Heart right ventricle (tissue), 16 donors: ENCODE results near the gene BUD23. TPM values are rescaled to one million over a fixed set of nuclear protein-coding genes. Genes with fewer than 3 reads are reported as not detected.

ENCODE experiments used
- ATAC-seq, 8 donors: fragments of 200-7000 bp; cut with Tn5 transposase; one replicate each; pipeline ENCODE4 v1.9.1; 2020; ENCODE audit warnings: mild to moderate bottlenecking in 8 of 8, moderate library complexity in 8 of 8, moderate number of reproducible peaks in 1 of 8
- DNase-seq, 2 donors: peaks; one replicate each; pipeline ENCODE4 v3.0.0-alpha.2; 2020
- H3K27ac ChIP-seq, 10 donors: fragments of 200-600 bp; sonication (generic) in 2 of 10; one replicate each; pipeline versions ENCODE4 v1.5.0 to v1.8.0; 2020 to 2022; ENCODE audit warnings: mild to moderate bottlenecking in 3 of 10
- H3K27me3 ChIP-seq, 7 donors: fragments of 200-600 bp; one replicate each; pipeline ENCODE4 v1.8.0; 2021 to 2022; ENCODE audit warnings: mild to moderate bottlenecking in 2 of 7
- H3K36me3 ChIP-seq, 9 donors: fragments of 200-600 bp; sonication (generic) in 1 of 9; one replicate each; pipeline versions ENCODE4 v1.5.0 to v1.8.0; 2020 to 2022; ENCODE audit warnings: mild to moderate bottlenecking in 2 of 9
- H3K4me1 ChIP-seq, 9 donors: fragments of 200-600 bp; sonication (generic) in 1 of 9; one replicate each; pipeline versions ENCODE4 v1.5.0 to v1.8.0; 2020 to 2022; ENCODE audit warnings: mild to moderate bottlenecking in 4 of 9
- H3K4me3 ChIP-seq, 10 donors: fragments of 200-600 bp; sonication (generic) in 2 of 10; one replicate each; pipeline versions ENCODE4 v1.5.0 to v1.8.0; 2020 to 2022; ENCODE audit warnings: mild to moderate bottlenecking in 7 of 10, moderate library complexity in 2 of 10
- H3K9me3 ChIP-seq, 11 donors: fragments of 200-600 bp in 10 of 11; sonication (generic) in 2 of 11; one replicate each; pipeline versions ENCODE4 v1.5.0 to v1.8.0; 2013 to 2022; ENCODE audit warnings: mild to moderate bottlenecking in 2 of 11, control low read depth in 1 of 11, moderate library complexity in 1 of 11
- CTCF ChIP-seq, 9 donors: fragments of 200-600 bp; sonication (generic) in 2 of 9; IDR thresholded peaks; one replicate each; pipeline versions ENCODE4 v1.5.0 to v1.8.0; 2021 to 2022; ENCODE audit warnings: antibody characterized with exemption in 9 of 9, mild to moderate bottlenecking in 5 of 9, moderate library complexity in 1 of 9
- WGBS, 2 donors: extraction: QIAGEN DNeasy Blood & Tissue Kit; methylation state at CpG; one replicate each; pipeline ENCODE4 v1.1.7; 2013; ENCODE audit warnings: inconsistent platforms in 1 of 2; 5-methylcytosine and 5-hydroxymethylcytosine counted together
- intact Hi-C, 10 donors: fragments of 100-400 bp; cut with DNase I; formaldehyde crosslinking; loops; one replicate each; pipeline versions ENCODE4 v1.11.1 to v1.14.2; 2022
- polyA plus RNA-seq, 2 donors: library from polyadenylated mRNA; stranded (reverse); fragments of 200-250 nt; gene quantifications; one replicate each; pipeline ENCODE4 v1.2.3, GENCODE V29; 2013
- total RNA-seq, 10 donors: library from RNA; stranded (reverse); fragmentation: NEBNext Ultra II Directional in 3 of 10; extraction: Animal tissue kit (Norgen Biotek cat#: 25700) in 3 of 10; gene quantifications; one replicate each; pipeline versions ENCODE4 v1.2.1 to v1.2.4, GENCODE V29; 2021 to 2023
- donor health status: Arrhythmogenic right ventricular cardiomyopathy.
- donor health status: ischemic (EF 13 %, LVEDD 7.1; RV severe dilation, severe dysfunction).
- donor health status: healthy with polysubstance abuse.
- donor health status: DM: no; HTN: yes; CAD: no.
- donor health status: DM: no; HTN: no; CAD: no.
- donor health status: ischemic (EF 25% LVEDD 6.9; RV normal size, moderate dysfunction).
- donor health status: ischemic (EF 25% LVEDD 5.7; RV mildly dilated, moderate dysfunction).
- donor health status: healthy.
- donor health status: DM: yes; HTN: yes; CAD: no.
- donor health status: Ischemic cardiomyopathy.
- donor health status: ischemic (EF 35%, LVEDD 5.7; RV mildly dilated, moderate dysfunction).
- donor health status: nonischemic (EF 11% LVEDD 7.7; RV severe dilation, severe dysfunction).
- donor health status: DM: yes; HTN: yes; CAD: no.
- donor health status: PGD.
- donor health status: ischemic (EF 29% LVEDD 5.4; RV normal size, mild dysfunction).
- donor health status: nonischemic (EF 23%, LVEDD 6.1; RV moderate dilation, normal function).

BUD23 gene
- total and polyA plus RNA-seq, 12 donors, result 63.4 to 134 (median 67.4) TPM

GRCh38 chr7:73738220-73738611 is 54.8 kb downstream of the BUD23 start:
- H3K36me3 ChIP-seq, result peaks cover 0 to 24% (median 0%) of the 10 kb centered on the region in 9 donors
- H3K4me1 ChIP-seq, result peaks cover 6 to 29% (median 19%) of the 10 kb centered on the region in 9 donors
- 1 to 2% methylated on average over 22 to 24 of the region's 24 CpGs for WGBS, 2 donors
- ATAC-seq (peak; percentile 34 to 55 (median 48)), DNase-seq (peak in 1 of 2 donors; percentile 61)
- peak overlapping the region; percentile 76 to 95 (median 89) for H3K4me3 ChIP-seq
- no peaks in the 10 kb centered on the region for H3K27me3 ChIP-seq
- peak overlapping the region in 9 of 10 donors; percentile 43 to 89 (median 85) for H3K27ac ChIP-seq
- TF ChIP-seq CTCF (IDR thresholded peaks at IDR 0.05), result no peak
- intact Hi-C loops, result loop anchor here in 5 of 10 donors (10.0 kb wide), 3 partner anchors 53 to 117 kb away; partner anchors contain the start of genes BUD23 (in 1 of the 5), DNAJC30 (in 1 of the 5) and METTL27 (in 1 of the 5)
- no peaks in the 10 kb centered on the region for H3K9me3 ChIP-seq

- 0 to 1% methylated on average over 77 to 84 of the region's 84 CpGs for WGBS, 2 donors
- intact Hi-C loops, result loop anchor here in 5 of 10 donors (10.0 kb wide), 3 partner anchors 54 to 116 kb away; partner anchors contain the start of genes BUD23 (in 1 of the 5), DNAJC30 (in 1 of the 5) and METTL27 (in 1 of the 5)
- H3K9me3 ChIP-seq, result no peaks in the 10 kb centered on the region
- DNase-seq, result peak; percentile 97 to 99
- ATAC-seq, result peak; percentile 92 to 98 (median 96)
- H3K4me1 ChIP-seq, result peaks cover 6 to 29% (median 19%) of the 10 kb centered on the region in 9 donors
- H3K27me3 ChIP-seq, result no peaks in the 10 kb centered on the region
- peaks cover 0 to 24% (median 0%) of the 10 kb centered on the region in 9 donors for H3K36me3 ChIP-seq
- no peak for TF ChIP-seq CTCF (IDR thresholded peaks at IDR 0.05)
- H3K27ac ChIP-seq, result peak within 1 kb of the TSS; percentile 14 to 89 (median 86)
- peak within 1 kb of the TSS; percentile 76 to 95 (median 89) for H3K4me3 ChIP-seq
Observed at GRCh38 chr7:73738612-73739386, 55.4 kb downstream of the BUD23 start, which contains the start of gene ABHD11. Gene ABHD11, minus strand, starts transcription at chr7:73738802. Its CDS starts 32 bp downstream, at chr7:73738770.

- intact Hi-C loops, result loop anchor here in 5 of 10 donors (10.0 kb wide), 3 partner anchors 55 to 115 kb away; partner anchors contain the start of genes BUD23 (in 1 of the 5), DNAJC30 (in 1 of the 5) and METTL27 (in 1 of the 5)
- peak overlapping the region; percentile 76 to 95 (median 89) for H3K4me3 ChIP-seq
- DNase-seq, result no peak
- TF ChIP-seq CTCF (IDR thresholded peaks at IDR 0.05), result no peak
- H3K36me3 ChIP-seq, result peaks cover 0 to 24% (median 0%) of the 10 kb centered on the region in 9 donors
- no peaks in the 10 kb centered on the region for H3K9me3 ChIP-seq
- H3K4me1 ChIP-seq, result peaks cover 6 to 29% (median 19%) of the 10 kb centered on the region in 9 donors
- peak overlapping the region in 9 of 10 donors; percentile 64 to 89 (median 85) for H3K27ac ChIP-seq
- ATAC-seq, result no peak
- 48 to 53% methylated on average over 13 of the region's 13 CpGs for WGBS, 2 donors
- H3K27me3 ChIP-seq, result no peaks in the 10 kb centered on the region
Observed at GRCh38 chr7:73739387-73739767, 56.0 kb downstream of the BUD23 start.

- Histone ChIP-seq H3K27me3 (no peaks in the 10 kb centered on the region), H3K4me3 (no peak overlapping the region), H3K4me1 (peaks cover 6 to 29% (median 16%) of the 10 kb centered on the region in 9 donors), H3K27ac (no peak overlapping the region), H3K9me3 (no peaks in the 10 kb centered on the region), H3K36me3 (peaks cover 0 to 23% (median 0%) of the 10 kb centered on the region in 9 donors)
- intact Hi-C loops, result loop anchor here in 1 of 10 donors (10.0 kb wide), 1 partner anchor 115 kb away; no protein-coding TSS in a partner anchor
- DNase-seq, result no peak
- TF ChIP-seq CTCF (IDR thresholded peaks at IDR 0.05), result no peak
- no peak for ATAC-seq
- 86 to 88% methylated on average over 7 of the region's 7 CpGs for WGBS, 2 donors
Observed at GRCh38 chr7:73740212-73740611, 56.8 kb downstream of the BUD23 start.
